B cell (primary cell): Measurements from ENCODE around the gene GMPR2. TPM values are rescaled to one million over a fixed set of nuclear protein-coding genes. Genes with fewer than 3 reads are reported as not detected.

Source experiments
- ATAC-seq: fragments of 200-7000 bp; cut with Tn5 transposase; one replicate; pipeline ENCODE4 v1.10.0; 2021; ENCODE audit warnings: low read depth, mild to moderate bottlenecking, moderate number of reproducible peaks, moderate library complexity
- CTCF ChIA-PET: fragments of 350-600 bp; sonication (Branson Sonifier 250); formaldehyde crosslinking; loops from one replicate; lab custom pipeline; 2021; ENCODE audit warnings: antibody characterized with exemption, inconsistent platforms; lab: Charles Lee
- POLR2A ChIA-PET: fragments of 350-600 bp; sonication (Branson Sonifier 250); formaldehyde crosslinking; loops from one replicate; lab custom pipeline; 2021; ENCODE audit warnings: antibody characterized with exemption; lab: Charles Lee
- DNase-seq: peaks from one replicate; pipeline ENCODE4 v3.0.0; 2013
- H2AFZ ChIP-seq: 2 replicates; pipeline ENCODE4 v1.6.1; 2012; ENCODE audit warnings: mild to moderate bottlenecking, low read depth, low read length; ENCODE audit not compliant: insufficient read depth, poor library complexity, severe bottlenecking
- H3K27ac ChIP-seq, 2 donors: 1 replicate in 1 of 2; 2 replicates in 1 of 2; pipeline ENCODE4 v1.5.1; 2012 to 2013; ENCODE audit warnings: low read length in 2 of 2, mild to moderate bottlenecking in 2 of 2, moderate library complexity in 1 of 2
- H3K27me3 ChIP-seq, 4 experiments: fragments of 200-600 bp in 1 of 4; sonication (generic) in 1 of 4; replicated peaks in 1 of 4; 1 replicate in 2 of 4; 2 replicates in 2 of 4; pipeline versions ENCODE4 v1.6.1 to v1.7.0; 2013 to 2016; ENCODE audit warnings: low read length in 3 of 4, mild to moderate bottlenecking in 2 of 4, mixed read lengths in 1 of 4, moderate library complexity in 1 of 4; ENCODE audit not compliant: insufficient read depth in 4 of 4, control insufficient read depth in 3 of 4; ENCODE audit errors: control extremely low read depth in 1 of 4
- H3K36me3 ChIP-seq, 2 experiments: replicated peaks in 1 of 2; 1 replicate in 1 of 2; 2 replicates in 1 of 2; pipeline versions ENCODE4 v1.6.1 to v1.7.1; 2013; ENCODE audit warnings: low read length in 1 of 2; ENCODE audit not compliant: insufficient read depth in 2 of 2, control insufficient read depth in 1 of 2; ENCODE audit errors: control extremely low read depth in 1 of 2, extremely low read depth in 1 of 2
- H3K4me1 ChIP-seq, 2 donors: fragments of 200-600 bp in 1 of 2; sonication (generic) in 1 of 2; 1 replicate in 1 of 2; 2 replicates in 1 of 2; pipeline versions ENCODE4 v1.5.1 to v1.6.1; 2013 to 2017; ENCODE audit warnings: low read length in 2 of 2; ENCODE audit not compliant: control insufficient read depth in 2 of 2, insufficient read depth in 2 of 2
- H3K4me2 ChIP-seq: replicated peaks from 2 replicates; pipeline ENCODE3; 2012; ENCODE audit warnings: mild to moderate bottlenecking, low read depth, low read length; ENCODE audit not compliant: poor library complexity, severe bottlenecking
- H3K4me3 ChIP-seq, 5 experiments: fragments of 200-600 bp in 1 of 5; sonication (generic) in 1 of 5; 1 replicate in 3 of 5; 2 replicates in 2 of 5; pipeline versions ENCODE4 v1.5.1 to v1.7.0; 2011 to 2016; ENCODE audit warnings: low read length in 4 of 5, mild to moderate bottlenecking in 4 of 5, low read depth in 2 of 5, control low read depth in 1 of 5, moderate library complexity in 1 of 5; ENCODE audit not compliant: insufficient read depth in 1 of 5; ENCODE audit errors: control extremely low read depth in 1 of 5, extremely low read depth in 1 of 5
- H3K79me2 ChIP-seq: fragments of 200-600 bp; sonication (generic); one replicate; pipeline ENCODE4 v1.6.0; 2016; ENCODE audit warnings: low read length; ENCODE audit not compliant: control insufficient read depth, insufficient read depth
- H3K9ac ChIP-seq: fragments of 200-600 bp; sonication (generic); 2 replicates; pipeline ENCODE4 v1.6.1; 2017; ENCODE audit warnings: mild to moderate bottlenecking, low read length, moderate library complexity
- H3K9me3 ChIP-seq, 3 donors: one replicate each; pipeline versions ENCODE4 v1.6.1 to v1.7.1; 2013; ENCODE audit warnings: low read length in 2 of 3; ENCODE audit not compliant: control insufficient read depth in 2 of 3, insufficient read depth in 1 of 3; ENCODE audit errors: control extremely low read depth in 1 of 3
- H4K20me1 ChIP-seq: 2 replicates; pipeline ENCODE4 v1.6.0; 2012; ENCODE audit warnings: mild to moderate bottlenecking, low read length; ENCODE audit not compliant: insufficient read depth, control insufficient read depth, poor library complexity, severe bottlenecking
- H3K27ac Mint-ChIP-seq: one replicate; pipeline ENCODE4 v1.8.0; 2021; ENCODE audit warnings: mixed read lengths
- H3K27me3 Mint-ChIP-seq: one replicate; pipeline ENCODE4 v1.8.0; 2021; ENCODE audit warnings: mixed read lengths
- H3K4me1 Mint-ChIP-seq: one replicate; pipeline ENCODE4 v1.8.0; 2021; ENCODE audit warnings: mixed read lengths
- H3K4me3 Mint-ChIP-seq: one replicate; pipeline ENCODE4 v1.8.0; 2021; ENCODE audit warnings: mixed read lengths
- H3K9me3 Mint-ChIP-seq: one replicate; pipeline ENCODE4 v1.8.0; 2022; ENCODE audit warnings: mixed read lengths; ENCODE audit not compliant: insufficient read depth
- CTCF ChIP-seq: fragments of 200-600 bp; IDR thresholded peaks from one replicate; pipeline ENCODE4 v1.8.0; 2022; ENCODE audit warnings: antibody characterized with exemption, mild to moderate bottlenecking
- EZH2 ChIP-seq: IDR thresholded peaks from 2 replicates; pipeline ENCODE4 v1.6.1; 2012; ENCODE audit warnings: borderline replicate concordance, low read depth, mild to moderate bottlenecking, moderate library complexity, low read length; ENCODE audit not compliant: insufficient read depth, poor library complexity, severe bottlenecking
- WGBS: methylation state at CpG from one replicate; pipeline ENCODE4 v1.1.5; 2013; ENCODE audit warnings: missing lambda C conversion rate; ENCODE audit not compliant: insufficient coverage; 5-methylcytosine and 5-hydroxymethylcytosine counted together
- intact Hi-C: fragments of 100-400 bp; cut with micrococcal nuclease; formaldehyde crosslinking; loops from one replicate; pipeline ENCODE4 v1.10.0; 2022
- polyA plus RNA-seq: library from polyadenylated mRNA; depleted of rRNA; stranded (reverse); fragments of >200 nt; gene quantifications from 2 replicates; pipeline ENCODE4 v1.2.3, GENCODE V29; 2012
- total RNA-seq, 2 donors: library from RNA; stranded (reverse); fragments of 120-200 nt in 1 of 2; gene quantifications; 1 replicate in 1 of 2; 2 replicates in 1 of 2; pipeline versions ENCODE4 v1.2.3 to v1.2.4, GENCODE V29; 2013 to 2022

Gene GMPR2
- total and polyA plus RNA-seq, 2 donors (not counting 1 experiment from before 2014, with no cell fraction given), result 39.7 to 58.7 TPM

GRCh38 chr14:24271834-24272263 lies 39.1 kb downstream of the GMPR2 start:
- WGBS, result 38% methylated on average over 3 of the region's 3 CpGs
- Mint-ChIP-seq H3K27me3 (no peaks in the 10 kb centered on the region), H3K4me1 (peaks cover 53% of the 10 kb centered on the region), H3K9me3 (no peaks in the 10 kb centered on the region), H3K4me3 (peak overlapping the region; percentile 94), H3K27ac (peak overlapping the region; percentile 94)
- H3K4me2 ChIP-seq, result peak overlapping the region; percentile 86
- peak overlapping the region; percentile 71 for H3K9ac ChIP-seq
- peaks cover 33 to 41% of the 10 kb centered on the region in 2 donors for H3K4me1 ChIP-seq
- H3K79me2 ChIP-seq, result peaks cover 26% of the 10 kb centered on the region
- intact Hi-C loops, result loop anchor here (1.0 to 10.0 kb wide), 12 partner anchors 7 to 159 kb away; partner anchors contain the start of genes CHMP4A, DCAF11, EMC9 and GMPR2
- peak overlapping the region; percentile 35 to 96 (median 93) for H3K4me3 ChIP-seq
- peak overlapping the region; percentile 79 for H2AFZ ChIP-seq
- POLR2A ChIA-PET, result interaction anchor here (0.7 to 2.9 kb wide), 13 partner anchors 8 to 159 kb away, joined by 3 to 51 read pairs (median 5); partner anchors contain the start of genes CBLN3, DCAF11, DHRS1 and EMC9
- TF ChIP-seq CTCF (no peak), EZH2 (no peak)
- H4K20me1 ChIP-seq, result no peaks in the 10 kb centered on the region
- no peaks in the 10 kb centered on the region for H3K9me3 ChIP-seq
- H3K27me3 ChIP-seq, result no peaks in the 10 kb centered on the region
- peaks cover 0 to 24% of the 10 kb centered on the region in 2 experiments for H3K36me3 ChIP-seq
- ATAC-seq (no peak), DNase-seq (no peak)
- CTCF ChIA-PET, result interaction anchor here (0.7 to 4.2 kb wide), 17 partner anchors 8 to 160 kb away, joined by 3 to 40 read pairs (median 4); partner anchors contain the start of genes CHMP4A, CIDEB, IRF9 and LTB4R
- peak overlapping the region; percentile 93 to 97 for H3K27ac ChIP-seq

DNA sequence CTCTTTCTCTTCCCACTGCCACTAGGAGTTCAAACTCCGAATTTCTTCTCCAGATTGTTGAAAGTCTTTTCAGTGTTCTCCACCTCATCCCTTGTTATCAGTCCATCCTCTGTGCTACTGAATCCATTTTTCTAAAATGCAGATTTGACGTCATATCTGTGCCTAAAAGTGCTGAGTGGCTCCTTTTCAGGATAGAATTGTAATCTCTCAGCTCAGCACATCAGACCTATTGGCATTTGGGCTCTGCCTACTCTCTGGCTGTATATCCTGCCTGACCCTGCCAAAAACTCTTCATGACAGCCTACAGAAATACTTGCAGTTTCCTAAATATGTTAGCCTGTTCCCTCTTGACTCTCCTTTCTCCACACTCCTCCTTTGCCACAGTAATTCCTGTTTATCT lies 39.7 kb downstream of the GMPR2 start:
- Mint-ChIP-seq H3K27me3 (no peaks in the 10 kb centered on the region), H3K27ac (peak overlapping the region; percentile 94), H3K4me1 (peaks cover 59% of the 10 kb centered on the region), H3K9me3 (no peaks in the 10 kb centered on the region), H3K4me3 (peak overlapping the region; percentile 94)
- Histone ChIP-seq H3K9ac (peak overlapping the region; percentile 71), H3K4me3 (no peak overlapping the region), H3K27ac (peak overlapping the region; percentile 93 to 97), H3K4me1 (peaks cover 39 to 47% of the 10 kb centered on the region in 2 donors), H3K9me3 (peaks cover 0 to 3% (median 0%) of the 10 kb centered on the region in 3 donors), H3K27me3 (no peaks in the 10 kb centered on the region), H4K20me1 (no peaks in the 10 kb centered on the region), H3K4me2 (peak overlapping the region; percentile 86), H3K79me2 (peaks cover 30% of the 10 kb centered on the region), H3K36me3 (peaks cover 0 to 18% of the 10 kb centered on the region in 2 experiments), H2AFZ (no peak overlapping the region)
- ATAC-seq (no peak), DNase-seq (no peak)
- TF ChIP-seq EZH2 (no peak), CTCF (no peak)
- 100% methylated on average over 2 of the region's 2 CpGs for WGBS
- ChIA-PET CTCF (interaction anchor here (0.7 to 4.2 kb wide), 8 partner anchors 11 to 60 kb away, joined by 3 to 40 read pairs (median 18); partner anchors contain the start of genes CHMP4A, MDP1 and TINF2), POLR2A (interaction anchor here (1.3 to 2.9 kb wide), 4 partner anchors 30 to 131 kb away, joined by 4 to 51 read pairs (median 8); partner anchors contain the start of genes EMC9, LTB4R2, TINF2 and TM9SF1)
- intact Hi-C loops, result loop anchor here (10.0 kb wide), 1 partner anchor 128 kb away; the partner anchor contains the start of genes EMC9, PSME2 and RNF31
